Dermis microvascular lymphatic vessel endothelial cell (primary cell): ENCODE results near the gene BNC1. TPM values are rescaled to one million over a fixed set of nuclear protein-coding genes. Genes with fewer than 3 reads are reported as not detected.

Experiments used
- DNase-seq, 2 donors: peaks; one replicate each; pipeline versions ENCODE4 v3.0.0 to v3.0.0-alpha.2; 2010; ENCODE audit warnings: low read depth in 2 of 2
- total RNA-seq: library from RNA; depleted of rRNA; stranded (reverse); fragments of >200 nt; gene quantifications from 2 replicates; pipeline ENCODE4 v1.2.1, GENCODE V29; 2014

Gene BNC1, protein sequence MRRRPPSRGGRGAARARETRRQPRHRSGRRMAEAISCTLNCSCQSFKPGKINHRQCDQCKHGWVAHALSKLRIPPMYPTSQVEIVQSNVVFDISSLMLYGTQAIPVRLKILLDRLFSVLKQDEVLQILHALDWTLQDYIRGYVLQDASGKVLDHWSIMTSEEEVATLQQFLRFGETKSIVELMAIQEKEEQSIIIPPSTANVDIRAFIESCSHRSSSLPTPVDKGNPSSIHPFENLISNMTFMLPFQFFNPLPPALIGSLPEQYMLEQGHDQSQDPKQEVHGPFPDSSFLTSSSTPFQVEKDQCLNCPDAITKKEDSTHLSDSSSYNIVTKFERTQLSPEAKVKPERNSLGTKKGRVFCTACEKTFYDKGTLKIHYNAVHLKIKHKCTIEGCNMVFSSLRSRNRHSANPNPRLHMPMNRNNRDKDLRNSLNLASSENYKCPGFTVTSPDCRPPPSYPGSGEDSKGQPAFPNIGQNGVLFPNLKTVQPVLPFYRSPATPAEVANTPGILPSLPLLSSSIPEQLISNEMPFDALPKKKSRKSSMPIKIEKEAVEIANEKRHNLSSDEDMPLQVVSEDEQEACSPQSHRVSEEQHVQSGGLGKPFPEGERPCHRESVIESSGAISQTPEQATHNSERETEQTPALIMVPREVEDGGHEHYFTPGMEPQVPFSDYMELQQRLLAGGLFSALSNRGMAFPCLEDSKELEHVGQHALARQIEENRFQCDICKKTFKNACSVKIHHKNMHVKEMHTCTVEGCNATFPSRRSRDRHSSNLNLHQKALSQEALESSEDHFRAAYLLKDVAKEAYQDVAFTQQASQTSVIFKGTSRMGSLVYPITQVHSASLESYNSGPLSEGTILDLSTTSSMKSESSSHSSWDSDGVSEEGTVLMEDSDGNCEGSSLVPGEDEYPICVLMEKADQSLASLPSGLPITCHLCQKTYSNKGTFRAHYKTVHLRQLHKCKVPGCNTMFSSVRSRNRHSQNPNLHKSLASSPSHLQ
- 1.0 and 1.6 TPM in 2 replicates for total RNA-seq

DNA sequence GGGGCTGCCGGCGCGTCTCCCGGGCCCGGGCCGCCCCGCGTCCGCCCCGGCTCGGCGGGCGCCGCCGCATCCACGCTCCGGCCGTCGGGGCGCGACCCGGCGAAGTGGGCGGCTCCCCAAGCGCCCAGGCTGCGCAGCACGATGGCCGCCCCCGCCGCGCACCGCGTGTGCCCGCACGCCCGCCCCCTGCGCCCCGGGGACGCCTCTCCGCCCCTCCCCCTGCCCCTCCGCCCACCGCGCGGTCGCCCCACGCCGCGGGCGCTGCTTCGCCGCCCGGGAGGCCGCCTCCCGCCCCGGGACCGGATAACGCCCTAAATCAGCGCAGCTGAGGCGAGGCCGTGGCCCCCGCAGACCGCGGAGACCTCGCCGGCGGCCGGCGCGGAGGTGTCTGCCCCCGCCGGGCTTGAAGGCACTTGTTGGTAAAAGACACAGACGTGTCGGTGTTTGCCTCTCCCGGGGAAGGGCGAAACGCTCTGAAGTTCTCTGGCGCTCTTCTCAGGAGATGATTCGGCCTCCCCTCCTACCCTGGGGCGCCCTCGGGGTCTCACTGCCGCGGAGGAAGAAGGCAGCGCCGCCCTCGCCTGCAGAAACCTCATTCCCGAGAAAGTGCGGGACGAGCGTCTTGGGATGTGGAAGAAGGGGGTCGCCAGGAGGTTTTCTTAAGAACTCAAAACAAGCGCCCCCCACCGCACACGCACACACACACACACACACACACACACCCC is at the start of gene BNC1:
Gene BNC1, minus strand, starts transcription at position 106 of the 725 bp plus-strand sequence. Its CDS starts 36 bp downstream, at position 70.
- peak in 1 of 2 donors; percentile 44 for DNase-seq

DNA sequence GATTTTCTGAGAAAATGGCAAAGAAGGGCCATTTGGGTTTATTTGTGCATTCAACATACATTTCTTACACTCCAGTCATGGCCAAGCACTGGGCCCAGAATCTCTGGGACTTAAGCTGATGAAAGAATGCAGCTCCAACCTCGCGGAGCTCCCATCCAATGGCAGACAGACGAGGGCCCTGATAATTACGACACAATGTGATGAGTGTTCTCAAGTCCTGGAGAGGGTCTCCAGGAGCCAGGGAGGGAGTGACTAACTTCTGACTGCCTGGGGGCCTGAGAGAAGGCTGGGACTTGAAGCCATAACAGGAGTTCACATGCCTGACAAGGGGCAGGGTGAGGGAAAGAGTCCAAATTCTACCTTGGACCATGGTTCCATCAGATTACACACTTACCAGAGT is 42.6 kb upstream of the BNC1 start:
- no peak for DNase-seq

DNA sequence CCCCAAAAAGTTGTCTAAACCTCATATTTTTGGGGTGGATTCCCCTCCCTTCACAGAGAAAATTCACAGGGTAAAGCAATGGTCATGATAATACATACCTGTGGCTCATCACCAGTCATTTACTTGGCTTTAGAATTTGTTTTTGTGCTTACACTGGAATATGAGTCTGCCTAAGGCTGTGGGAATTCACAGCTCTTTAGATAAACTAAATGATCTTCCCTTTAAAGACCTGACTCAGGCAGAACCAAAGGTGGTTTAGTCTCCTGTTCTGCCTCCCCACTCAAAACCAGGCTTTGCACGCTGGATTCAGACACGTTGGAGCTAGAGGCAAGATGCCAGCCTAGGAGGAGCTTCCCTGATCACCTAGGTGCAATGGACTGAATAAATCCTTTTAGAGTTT is 40.3 kb upstream of the BNC1 start:
- DNase-seq, result no peak

DNA sequence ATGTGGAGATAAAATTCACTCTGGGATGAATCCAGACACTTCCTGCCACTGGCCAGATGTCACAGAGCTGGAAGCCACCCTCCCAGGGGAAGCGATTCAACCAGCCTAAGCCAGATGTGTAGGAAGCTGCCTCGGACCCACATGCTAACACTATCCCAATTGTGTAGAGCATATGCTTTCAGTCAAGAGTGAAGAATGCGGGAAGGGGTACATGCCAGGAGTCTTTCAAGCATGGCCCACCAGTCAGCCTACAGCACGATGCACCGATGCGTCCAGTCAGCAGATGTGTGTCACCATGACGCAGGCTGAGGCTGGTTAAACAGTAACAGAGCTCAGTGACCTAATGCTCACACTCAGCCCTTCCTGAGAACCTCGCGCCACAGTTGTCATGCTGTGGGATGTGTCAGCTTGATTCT is 38.8 kb upstream of the BNC1 start:
- peak in 1 of 2 donors; percentile 49 for DNase-seq

DNA sequence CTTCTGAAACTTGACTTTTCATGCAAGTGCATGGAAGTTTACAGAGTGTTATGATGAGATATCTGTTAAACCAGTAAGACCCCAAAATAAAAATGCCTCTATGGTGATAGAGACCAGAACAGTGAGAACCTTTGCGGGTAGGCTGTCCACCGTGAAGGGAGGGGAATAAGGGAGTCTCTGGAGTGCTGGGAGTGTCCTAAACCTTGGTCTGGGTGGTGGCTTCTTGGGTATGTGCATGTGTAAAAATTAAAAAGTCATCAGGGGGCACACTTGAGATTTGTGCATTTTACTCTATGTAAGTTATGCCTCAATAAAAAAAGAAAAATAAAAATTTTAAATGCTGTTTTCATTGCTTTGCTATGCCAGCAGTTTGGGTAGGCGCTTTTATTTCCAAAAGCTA is 38.2 kb upstream of the BNC1 start:
- DNase-seq, result no peak

DNA sequence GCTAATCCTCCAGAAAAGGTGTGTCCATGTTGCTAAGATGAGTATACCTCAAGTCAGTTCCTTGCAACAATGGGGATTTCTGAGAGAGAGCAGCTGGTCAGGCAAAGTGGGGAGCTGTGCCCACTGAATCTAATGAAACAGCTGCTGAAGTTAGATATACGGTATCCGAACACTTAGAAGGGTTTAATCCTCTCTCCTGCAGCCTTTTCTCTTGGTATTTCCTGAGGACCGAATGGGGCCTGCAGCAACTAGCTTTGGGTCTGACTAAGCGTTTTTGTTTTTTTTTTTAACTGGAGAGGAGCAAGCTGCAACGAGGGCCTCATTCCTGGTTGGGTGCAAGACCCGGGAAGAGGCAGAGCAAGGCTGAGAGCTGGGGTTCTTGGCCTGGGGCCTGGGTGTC is 37.6 kb upstream of the BNC1 start:
- no peak for DNase-seq

DNA sequence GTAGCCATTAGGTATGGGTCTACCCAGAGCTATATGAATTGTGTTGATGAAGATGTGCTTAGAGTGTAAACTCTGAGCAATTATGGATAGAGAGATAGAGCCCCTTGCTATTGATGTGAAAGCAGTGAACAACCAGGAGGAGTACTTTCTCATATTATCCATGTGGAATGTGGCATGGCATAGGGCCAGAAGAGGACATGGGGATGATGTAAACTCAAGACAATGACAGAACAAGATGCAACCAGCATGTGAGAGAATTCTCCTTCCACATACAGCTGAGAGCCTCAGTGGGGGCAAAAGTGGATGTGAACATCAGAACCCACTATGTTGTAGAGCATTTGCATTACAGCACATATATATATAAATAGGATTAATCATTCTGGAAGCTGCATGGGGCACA is 36.4 kb upstream of the BNC1 start:
- no peak for DNase-seq

DNA sequence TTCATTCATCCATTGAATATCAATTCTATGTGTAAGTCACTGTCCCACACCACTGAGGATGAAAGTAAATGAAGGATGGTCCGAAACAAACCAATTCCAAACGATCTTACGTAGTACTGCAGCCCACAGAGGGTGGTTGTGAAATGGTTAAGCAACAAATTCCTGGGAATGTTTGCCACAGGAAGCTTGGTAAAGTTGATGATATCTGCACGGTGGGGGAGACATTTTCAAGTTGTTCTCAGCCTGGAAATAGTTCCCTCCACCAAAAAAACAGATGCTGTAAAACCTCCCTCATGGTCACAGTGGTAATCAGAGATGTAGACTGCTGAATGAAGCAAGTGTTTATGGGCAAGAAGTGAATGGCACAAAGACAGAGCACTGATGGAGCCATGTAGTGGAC is 35.9 kb upstream of the BNC1 start:
- DNase-seq, result no peak

DNA sequence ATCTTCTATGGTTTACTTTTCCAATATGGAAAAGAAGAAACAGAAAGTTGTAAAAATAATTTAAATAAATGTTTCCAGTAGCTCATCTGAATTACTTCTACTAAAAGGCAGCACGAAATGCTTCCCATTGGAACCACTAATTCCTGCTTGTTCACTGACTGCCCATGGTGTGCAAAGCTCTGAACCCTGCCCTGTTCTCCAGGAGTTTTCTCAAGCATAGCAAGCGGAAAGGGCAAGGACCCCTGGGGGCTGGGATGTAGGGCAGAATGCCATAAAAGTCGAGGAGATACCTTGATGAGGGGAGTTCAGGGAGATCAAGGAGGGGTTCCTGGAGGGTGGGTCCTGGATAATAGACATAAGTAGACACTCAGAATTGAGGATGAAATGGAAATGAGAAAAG is 35.3 kb upstream of the BNC1 start:
- DNase-seq, result no peak

DNA sequence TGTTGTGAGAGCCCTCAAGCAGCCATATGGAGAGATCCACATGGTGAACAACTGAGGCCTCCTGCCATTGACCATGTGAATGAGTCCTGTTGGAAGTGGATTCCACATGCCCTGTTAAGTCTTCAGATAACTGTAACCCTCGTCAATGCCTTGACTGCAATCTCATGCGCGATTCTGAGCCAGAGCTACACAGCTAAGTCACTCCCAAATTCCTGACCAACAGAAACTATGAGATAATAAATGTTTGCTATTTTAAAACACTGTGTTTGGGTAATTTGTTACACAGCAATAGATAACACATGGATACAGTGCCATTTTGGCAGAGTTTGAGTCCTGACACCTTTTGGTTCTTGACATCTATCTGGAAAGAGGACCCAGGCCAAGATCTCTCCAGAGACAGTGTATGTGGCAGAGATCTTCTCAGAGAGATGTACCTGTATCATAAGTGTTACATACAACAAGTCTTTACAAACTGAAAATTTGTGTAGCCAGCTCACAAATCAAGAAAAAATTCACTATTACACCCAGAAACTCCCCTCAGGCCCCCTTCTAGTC is 34.5 kb upstream of the BNC1 start:
- DNase-seq, result no peak

DNA sequence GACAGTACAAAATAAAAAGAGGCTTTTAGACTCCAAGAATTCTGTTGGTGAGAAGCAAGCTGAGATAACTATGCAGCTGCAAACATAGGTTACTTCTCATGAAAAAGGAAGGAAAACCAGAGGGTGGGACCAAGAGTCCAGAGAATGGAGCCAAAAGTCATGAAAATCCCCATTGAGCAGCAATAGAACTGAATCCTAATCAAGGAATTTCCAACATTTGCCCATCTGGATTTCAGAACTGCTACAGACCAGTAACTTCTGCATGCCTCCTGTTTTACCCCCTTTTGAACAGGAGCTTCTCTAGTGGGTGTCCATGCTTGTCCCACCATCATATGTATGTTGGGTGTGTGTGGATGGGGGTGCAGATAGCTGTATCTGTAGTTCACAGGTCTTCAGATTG is 33.6 kb upstream of the BNC1 start:
- no peak for DNase-seq

DNA sequence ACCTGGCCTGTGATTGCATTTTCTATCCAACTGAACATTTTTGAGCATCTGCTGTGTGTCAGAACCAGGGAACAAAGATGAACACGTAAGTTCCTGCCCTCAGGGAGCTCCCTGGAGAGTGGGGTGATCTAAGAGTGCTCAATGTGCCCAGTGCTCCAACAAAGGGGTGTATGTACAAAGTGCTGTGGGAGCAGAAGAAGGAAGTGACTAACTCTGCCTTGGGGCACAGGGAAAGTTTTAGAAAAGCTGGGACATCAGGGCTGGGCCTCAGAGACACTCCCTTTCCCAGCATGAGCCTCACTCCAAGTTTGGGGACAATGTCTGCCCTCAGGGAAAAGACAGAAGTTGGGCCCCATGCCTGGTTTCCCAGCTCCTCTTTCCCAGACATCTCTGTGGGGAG is 27.6 kb upstream of the BNC1 start:
- DNase-seq, result no peak

DNA sequence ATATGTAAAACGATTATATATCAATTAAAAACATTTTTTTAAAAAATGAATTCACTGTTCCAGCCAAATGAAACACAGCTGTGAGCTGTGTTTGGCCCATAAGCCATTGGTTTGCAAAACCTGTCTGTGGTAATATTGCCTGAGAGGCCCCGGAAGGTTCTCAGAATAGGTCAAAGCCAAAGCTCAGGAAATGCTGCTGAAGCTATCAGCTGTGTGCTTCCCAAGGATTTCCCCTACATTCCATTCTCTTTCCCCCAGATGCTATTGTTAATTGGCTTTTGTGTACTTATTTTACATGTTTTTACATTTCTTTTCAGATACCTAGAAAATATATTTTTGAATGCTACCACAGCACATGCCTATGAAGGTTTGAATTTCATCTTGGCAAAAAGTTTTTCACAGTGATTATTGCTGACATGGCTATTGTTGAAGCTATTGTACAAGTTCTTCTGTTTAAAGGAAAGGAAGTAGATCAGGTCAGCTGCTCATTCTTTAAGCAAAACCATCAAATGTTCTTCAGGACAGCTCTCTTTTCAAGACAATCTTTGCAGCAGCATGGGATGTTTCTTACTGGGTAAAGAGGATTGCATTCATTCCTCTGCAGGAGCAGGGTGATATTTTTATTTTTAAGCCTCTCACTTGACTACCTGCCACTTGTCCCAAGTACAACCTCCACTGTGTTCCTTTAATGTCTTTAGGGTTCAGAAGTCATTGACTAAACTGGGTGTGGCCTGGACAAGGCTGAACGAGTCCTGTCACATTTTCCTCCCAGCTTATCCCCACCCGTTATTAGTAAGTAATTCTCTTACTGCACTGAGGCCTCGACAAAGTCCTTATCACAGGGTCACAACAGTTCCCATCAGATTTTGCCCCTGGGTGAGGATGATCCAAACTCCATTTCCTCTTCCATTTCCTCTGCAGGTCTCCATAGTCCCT is 26.3 kb upstream of the BNC1 start:
- peak; percentile 16 to 63 for DNase-seq

DNA sequence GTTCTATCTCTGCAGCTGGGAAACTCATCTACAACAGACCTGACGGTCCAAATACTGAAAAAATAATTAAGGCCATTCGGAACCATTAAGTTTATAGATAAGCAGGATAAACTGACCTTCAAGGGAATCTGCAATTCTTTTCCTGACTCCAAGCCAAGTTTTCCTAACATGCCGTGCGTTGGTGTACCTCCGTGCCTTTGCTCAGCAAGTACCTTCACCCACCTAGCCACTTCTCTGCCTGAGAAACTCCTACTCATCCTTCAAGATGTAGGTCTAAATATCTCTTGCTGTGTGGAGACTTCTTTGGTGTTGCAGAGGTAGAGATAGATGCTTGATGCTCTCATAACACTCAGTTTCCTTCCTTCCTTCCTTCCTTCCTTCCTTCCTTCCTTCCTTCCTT is 24.2 kb upstream of the BNC1 start:
- DNase-seq, result no peak

DNA sequence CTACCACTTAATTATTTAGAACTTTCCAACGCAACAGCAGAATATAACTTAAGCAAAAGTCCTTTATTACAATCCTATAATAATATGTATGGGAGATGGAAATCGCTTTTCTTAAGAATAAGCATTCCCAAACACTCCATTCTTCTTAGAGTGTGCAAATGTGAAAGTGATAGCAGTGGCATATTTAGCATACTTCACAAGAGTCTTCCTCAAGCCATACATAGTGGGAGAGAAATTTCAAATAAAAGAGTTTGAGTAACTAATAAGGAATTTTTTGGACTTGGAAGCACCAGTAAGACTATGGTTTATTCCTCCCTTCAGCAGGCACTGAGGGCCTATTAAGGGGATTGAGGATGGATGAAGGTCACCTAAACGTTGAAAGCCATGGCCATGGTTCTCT is 22.1 kb upstream of the BNC1 start:
- no peak for DNase-seq

DNA sequence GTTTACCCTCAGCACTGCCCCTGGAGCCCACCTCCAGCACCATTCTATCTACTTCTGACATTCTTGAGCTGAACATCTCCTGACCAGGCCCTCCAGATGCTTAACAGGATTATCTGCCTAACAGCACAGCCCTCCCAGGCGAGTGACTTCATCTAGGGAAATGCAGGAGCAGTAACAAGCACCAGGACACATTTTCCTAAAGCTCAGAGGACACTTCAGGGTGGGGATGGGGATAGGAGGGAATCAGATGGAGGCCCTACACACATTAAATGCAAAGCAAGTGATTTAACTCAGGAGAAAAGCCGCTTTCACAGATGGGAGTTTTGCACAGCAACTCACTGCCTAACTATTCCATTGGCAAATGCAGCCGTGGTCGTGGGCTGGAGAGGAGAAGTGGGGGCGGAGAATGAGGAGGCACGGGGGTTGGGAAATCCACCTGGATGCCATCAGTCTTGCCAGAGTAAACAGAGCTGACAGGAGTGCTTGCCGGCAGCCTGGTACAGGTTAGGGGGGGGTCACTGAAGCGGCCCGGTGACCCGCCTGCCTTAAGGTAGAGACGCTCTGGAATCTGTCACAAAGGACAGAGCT is 21.3 kb upstream of the BNC1 start:
- DNase-seq, result peak in 1 of 2 donors; percentile 21

DNA sequence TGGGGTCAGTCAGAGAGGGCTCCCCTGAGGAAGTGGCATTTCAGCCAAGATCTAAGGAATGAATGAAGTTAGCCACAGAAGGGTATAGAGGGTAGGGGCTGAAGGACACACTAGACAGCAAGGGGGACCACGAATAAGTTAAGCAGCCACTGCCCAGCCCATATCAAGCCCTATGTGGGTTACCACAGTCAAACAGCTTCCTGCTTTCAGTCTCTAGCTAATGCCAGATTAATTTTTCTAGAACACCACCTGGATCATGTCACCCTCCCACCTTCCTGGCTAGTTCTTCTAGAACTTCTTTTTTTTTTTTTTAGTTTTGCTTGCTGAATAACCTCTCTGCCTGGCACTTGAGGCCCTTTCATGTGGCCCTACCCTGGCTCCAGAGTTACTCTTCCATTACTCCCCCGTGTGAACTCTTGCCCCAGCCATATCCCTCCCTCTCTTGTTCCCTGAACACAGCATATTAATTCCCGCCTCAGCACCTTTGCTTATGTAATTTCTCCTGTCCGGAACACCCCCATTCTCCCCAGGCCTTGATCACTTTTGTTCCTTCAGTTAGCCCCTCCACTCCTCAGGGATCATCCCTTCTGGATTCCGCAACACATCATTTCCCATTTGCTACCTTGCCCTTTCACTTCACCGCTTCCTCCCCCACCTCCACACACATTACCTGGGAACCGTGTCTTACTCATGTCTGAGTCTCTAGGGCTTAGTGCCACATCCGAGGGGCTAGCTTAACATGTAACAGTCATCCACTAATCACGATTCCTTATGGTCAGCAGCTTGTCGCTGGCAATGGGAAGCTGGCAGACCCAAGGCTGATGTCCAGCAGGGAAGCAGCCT is 20.6 kb upstream of the BNC1 start:
- DNase-seq, result no peak

DNA sequence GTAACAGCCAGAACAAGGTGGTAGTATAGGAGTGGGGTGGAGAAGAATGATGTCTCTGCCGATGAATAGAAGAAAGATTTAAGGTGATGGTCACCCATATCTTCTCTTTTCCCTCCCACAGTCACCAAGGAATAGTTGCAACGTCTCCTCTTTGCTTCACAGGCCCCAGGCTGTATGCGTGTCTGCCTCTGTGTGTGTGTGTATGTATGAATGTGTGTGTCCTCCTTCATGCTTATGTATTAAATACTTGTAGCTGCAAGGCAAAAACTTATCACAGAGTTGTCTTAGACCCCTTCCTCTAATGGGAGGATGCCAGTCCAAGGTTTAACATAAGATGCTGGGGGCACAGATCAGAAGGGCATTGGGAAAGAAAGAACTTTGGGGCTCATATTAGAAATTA is 19.1 kb upstream of the BNC1 start:
- DNase-seq, result no peak

DNA sequence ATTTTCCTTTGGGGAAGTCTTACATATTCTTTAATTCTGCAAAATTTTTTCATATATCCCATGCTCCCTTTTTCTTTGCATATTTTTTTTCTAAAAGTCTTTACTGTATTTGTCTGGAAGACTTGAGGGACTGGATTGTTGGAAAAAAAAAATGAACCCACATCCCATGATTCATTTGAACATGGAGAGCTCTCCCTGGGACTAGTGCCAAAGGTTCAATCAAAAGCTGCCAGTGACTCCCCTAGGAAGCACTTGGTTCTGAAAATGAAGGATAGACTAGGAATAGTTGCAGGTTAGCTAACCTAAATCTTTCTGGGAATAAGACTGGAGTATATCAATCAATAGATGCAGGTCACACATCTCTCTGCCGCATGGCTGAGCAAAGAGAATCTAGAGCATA is 16.4 kb upstream of the BNC1 start:
- DNase-seq, result peak in 1 of 2 donors; percentile 21
